AG10803 (cell line): Measurements from ENCODE around the gene GNAI1.

ENCODE experiments used
- DNase-seq: peaks from one replicate; pipeline ENCODE4 v3.0.0; 2010; ENCODE audit warnings: low read depth
- H3K4me3 ChIP-seq: 2 replicates; pipeline ENCODE4 v1.5.1; 2011; ENCODE audit warnings: mild to moderate bottlenecking, low read length, control low read depth
- TF ChIP-seq, protein P1 (sequence below): conservative IDR thresholded peaks from 2 replicates; pipeline ENCODE4 v1.5.1; 2011; ENCODE audit warnings: mild to moderate bottlenecking, low read length, control low read depth, inconsistent platforms

GNAI1 gene

DNA sequence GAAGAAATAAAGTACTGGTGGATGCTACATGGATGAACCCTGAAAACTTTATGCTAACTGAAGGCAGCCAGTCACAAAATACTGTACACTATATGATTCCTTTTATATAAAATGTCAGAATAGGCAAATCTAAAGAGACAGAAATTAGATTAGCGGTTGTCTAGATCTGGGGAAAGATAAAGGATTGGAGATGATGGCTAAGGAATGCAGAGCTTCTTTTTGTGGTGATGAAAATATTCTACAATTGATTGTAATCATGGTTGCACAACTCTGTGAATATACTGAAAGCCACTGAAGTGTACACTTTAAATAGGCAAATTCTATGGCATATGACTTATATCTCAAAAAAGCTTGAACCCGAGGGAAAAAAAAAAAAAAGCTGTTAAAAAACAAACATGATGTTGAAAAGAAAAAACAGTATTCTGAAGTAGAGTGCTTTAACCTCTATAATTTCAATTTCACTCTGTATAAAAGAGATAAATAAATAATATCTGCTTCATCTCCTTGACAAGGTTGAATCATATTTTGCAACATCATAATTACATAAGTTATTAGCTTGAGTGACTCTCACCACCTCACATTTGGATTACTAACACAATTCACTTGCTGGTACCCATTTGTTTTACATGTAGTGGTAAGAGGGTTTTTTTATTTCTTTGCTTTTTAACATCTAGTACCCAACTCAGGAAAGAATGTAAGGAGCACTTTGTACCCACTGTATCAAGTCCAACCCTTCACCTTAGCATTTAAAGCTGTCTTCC is 2.8 kb upstream of the GNAI1 start:
- H3K4me3 ChIP-seq: no peak overlapping the region
- TF ChIP-seq, protein P1, sequence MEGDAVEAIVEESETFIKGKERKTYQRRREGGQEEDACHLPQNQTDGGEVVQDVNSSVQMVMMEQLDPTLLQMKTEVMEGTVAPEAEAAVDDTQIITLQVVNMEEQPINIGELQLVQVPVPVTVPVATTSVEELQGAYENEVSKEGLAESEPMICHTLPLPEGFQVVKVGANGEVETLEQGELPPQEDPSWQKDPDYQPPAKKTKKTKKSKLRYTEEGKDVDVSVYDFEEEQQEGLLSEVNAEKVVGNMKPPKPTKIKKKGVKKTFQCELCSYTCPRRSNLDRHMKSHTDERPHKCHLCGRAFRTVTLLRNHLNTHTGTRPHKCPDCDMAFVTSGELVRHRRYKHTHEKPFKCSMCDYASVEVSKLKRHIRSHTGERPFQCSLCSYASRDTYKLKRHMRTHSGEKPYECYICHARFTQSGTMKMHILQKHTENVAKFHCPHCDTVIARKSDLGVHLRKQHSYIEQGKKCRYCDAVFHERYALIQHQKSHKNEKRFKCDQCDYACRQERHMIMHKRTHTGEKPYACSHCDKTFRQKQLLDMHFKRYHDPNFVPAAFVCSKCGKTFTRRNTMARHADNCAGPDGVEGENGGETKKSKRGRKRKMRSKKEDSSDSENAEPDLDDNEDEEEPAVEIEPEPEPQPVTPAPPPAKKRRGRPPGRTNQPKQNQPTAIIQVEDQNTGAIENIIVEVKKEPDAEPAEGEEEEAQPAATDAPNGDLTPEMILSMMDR: no peak
- peak; percentile 24 for DNase-seq

DNA sequence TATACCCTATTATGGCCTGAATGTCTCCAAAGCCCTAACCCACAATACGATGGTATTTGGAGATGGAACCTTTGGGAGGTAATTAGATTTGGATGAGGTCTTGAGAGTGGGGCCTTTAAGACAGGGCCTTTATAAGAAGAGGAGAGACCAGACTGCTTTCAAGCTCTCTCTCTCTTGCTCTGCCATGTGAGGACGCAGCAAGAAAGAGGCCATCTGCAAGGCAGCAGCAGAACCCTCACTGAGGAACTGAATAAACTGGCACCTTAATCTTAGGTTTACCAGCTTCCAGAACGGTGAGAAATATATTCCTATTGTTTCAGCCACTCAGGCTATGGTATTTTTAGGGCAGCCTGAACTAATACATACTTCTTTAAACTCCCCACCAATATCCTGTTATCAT is 2.0 kb upstream of the GNAI1 start:
- TF ChIP-seq, protein P1: no peak
- DNase-seq: no peak
- H3K4me3 ChIP-seq: no peak overlapping the region

DNA sequence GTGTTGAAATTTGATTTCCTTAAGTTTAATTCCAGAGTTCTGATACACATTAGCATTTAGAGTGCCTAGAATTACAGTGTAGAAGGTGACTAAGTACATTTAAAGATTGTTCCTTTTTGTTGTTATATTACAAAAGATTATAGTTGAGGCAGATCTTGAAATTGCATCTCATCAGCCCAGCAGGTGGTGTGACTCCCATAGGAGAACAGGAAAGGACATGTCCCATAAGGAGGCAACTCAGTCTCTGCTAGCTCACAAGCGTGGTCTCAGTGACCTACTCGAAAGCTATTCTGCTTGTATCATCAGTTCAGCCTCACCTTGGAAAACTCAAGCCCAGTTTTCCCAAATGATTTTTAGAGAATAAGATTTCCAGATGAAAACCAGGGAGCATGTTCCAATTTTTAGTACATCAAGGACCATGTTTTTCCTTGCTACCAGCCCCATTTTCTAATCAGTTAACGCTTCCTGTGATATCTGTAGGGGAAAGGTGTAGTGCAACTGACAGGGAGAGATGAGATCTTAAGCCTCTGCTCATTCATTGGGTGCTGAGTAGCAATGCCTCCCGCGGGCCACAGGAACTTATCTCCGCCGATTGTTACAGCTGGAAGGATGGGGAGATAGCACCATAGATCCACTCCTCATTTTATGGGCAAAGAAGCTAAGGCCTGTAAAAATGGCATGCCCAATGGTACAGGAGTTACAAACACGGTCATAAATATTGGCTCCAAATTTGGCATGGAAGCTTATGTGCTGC is 1.1 kb upstream of the GNAI1 start:
- DNase-seq: peak; percentile 39
- no peak overlapping the region for H3K4me3 ChIP-seq
- TF ChIP-seq, protein P1: peak; percentile 37

DNA sequence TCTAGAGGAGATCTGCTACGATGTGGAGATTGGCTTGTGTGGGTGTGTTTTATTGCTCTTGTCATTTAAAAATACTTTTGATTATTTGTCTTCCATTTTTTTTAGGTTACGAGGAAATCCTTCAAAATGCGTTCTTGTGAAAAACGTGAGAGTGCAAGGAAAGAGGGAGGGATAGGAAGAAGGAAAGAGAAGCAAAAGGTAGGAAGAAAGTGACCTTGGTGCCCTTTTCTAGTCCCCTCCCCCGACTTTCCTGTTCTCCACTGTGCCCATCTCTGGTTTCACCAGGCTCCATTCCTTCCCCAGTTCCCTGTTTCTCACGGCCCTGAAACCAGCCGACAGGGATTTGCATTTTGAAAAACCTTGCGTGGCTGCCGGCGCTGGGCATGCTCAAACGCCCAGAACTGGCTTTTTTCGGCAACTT is 506 bp upstream of the GNAI1 start:
- TF ChIP-seq, protein P1: no peak
- H3K4me3 ChIP-seq: peak overlapping the region; percentile 60
- no peak for DNase-seq

DNA sequence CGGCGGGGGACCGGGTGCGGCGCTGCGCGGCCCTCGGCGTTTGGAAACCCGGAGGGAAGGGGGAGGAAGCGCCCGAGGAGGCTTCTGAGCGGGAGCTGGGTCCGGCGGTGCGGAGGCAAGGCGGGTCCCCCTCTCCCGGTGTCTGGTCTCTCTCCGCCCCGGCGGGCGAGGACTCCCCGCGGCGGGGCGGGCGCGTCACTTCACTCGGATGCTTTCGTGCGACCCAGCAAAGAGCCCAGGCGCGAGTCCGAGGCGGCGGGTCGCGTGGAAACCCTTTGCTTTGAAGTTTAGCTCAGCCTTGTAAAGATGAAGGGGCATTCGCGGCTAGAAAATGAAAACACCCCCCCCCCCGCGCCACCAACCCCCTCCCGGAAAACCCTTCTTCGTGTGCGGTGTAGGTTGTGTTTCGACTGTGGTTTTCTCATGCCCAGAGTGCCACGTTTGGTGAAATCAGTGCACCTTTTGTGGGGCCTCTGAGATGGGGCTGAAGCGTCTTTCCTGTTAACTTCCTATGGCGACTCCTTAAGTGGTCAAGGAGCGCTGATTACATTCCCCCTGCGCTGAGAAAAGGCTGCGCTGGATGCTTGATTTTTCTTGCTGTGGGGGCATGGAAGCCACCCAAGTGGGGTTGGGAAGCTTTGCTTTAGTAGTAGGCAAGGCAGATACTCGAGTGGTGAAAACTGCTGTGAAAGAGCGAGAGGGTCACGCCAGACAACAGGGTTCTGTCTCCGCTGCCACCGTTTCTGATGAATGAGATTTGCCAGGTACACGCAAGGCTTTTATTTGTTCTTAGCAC is 876 bp downstream of the GNAI1 start:
- H3K4me3 ChIP-seq: peak overlapping the region; percentile 79
- TF ChIP-seq, protein P1: no peak
- peak; percentile 26 for DNase-seq

DNA sequence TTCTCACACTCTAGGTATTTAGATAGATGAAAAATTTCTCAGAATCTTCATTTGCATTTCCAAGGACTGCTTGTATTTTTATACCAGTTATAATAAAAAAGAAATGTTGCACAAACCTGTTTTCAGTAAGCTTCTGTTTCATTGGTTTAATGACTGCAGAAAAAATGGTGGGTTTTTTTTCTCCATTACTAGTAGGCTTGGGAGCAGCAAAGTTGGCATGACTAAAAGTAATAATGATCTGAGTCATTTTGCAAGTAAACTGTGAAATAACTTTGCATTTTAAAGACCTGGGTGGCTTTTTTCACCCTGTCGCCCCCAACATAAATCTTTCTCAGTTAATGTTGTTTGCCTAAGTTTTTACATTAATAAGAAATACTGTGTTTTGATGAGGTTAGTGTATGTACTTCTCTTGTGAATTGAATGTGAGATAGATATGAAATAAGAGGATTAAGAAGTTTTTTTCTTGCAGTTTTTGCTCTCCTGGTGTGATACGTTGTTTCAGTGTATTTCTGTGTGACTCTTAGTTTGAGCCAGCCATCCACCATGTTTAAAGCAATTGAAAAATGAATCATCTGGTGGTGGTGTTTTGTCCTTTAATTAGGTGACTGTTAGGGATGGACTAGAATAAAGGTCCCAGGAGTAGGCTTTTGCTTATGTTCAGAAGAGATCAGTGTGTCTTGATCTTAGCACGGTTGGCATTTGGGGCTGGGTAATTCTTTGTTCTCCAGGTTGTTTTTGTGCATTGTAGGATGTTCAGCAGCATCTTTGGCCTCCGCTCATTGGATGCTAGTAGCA is 1.8 kb downstream of the GNAI1 start:
- H3K4me3 ChIP-seq: peak overlapping the region; percentile 79
- TF ChIP-seq, protein P1: no peak; the same call in 1 of the 2 replicates
- DNase-seq: peak; percentile 63
